ENCODE measurements around the gene RAC3.

DNA sequence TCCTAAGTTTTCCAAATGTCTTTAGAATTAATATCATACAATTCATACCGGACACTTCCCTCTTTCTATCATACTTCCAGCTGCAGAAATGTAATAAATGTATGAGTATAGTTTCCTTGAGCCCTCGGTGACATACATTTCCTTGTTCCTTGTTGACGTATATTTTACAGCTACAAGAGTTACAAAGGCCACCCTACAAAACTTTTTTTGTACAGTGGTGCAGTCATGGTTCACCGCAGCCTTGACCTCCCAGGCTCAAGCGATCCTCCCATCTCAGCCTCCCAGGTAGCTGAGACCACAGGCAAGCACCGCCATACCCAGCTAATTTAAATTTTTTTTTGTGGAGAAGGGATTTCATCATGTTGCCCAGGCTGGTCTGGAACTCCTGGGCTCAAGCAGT, 41.3 kb downstream of the RAC3 start:
- TF ChIP-seq, protein P1, sequence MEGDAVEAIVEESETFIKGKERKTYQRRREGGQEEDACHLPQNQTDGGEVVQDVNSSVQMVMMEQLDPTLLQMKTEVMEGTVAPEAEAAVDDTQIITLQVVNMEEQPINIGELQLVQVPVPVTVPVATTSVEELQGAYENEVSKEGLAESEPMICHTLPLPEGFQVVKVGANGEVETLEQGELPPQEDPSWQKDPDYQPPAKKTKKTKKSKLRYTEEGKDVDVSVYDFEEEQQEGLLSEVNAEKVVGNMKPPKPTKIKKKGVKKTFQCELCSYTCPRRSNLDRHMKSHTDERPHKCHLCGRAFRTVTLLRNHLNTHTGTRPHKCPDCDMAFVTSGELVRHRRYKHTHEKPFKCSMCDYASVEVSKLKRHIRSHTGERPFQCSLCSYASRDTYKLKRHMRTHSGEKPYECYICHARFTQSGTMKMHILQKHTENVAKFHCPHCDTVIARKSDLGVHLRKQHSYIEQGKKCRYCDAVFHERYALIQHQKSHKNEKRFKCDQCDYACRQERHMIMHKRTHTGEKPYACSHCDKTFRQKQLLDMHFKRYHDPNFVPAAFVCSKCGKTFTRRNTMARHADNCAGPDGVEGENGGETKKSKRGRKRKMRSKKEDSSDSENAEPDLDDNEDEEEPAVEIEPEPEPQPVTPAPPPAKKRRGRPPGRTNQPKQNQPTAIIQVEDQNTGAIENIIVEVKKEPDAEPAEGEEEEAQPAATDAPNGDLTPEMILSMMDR (IDR thresholded peaks at IDR 0.05) = no peak
- TF ChIP-seq POLR2A (IDR thresholded peaks at IDR 0.05) = no peak

All from tibial nerve (tissue), 3 donors.